Activated naive CD4-positive, alpha-beta T cell treated with anti-CD3 and anti-CD28 coated beads, Interleukin-2, amount 10 ng/mL, durations not matched to agents 7 days and 5 days (primary cell): ENCODE data around the gene ITPKA.
A peak's percentile ranks its signal among the peaks of the same experiment; 100 is the strongest.
"Not testable (repeated sequence)": the region's sequence is repeated elsewhere in the genome, so short reads cannot be mapped to it uniquely, and the experiment has no call there.

Experiments
- CTCF ChIA-PET: fragments of 350-600 bp; sonication (Branson Sonifier 250); formaldehyde crosslinking; loops from one replicate; lab custom pipeline; 2021; ENCODE audit warnings: antibody characterized with exemption; lab: Charles Lee
- DNase-seq: peaks from one replicate; pipeline ENCODE4 v3.0.0-alpha.2; 2020
- H3K27ac Mint-ChIP-seq: one replicate; pipeline ENCODE4 v1.8.0; 2021; ENCODE audit warnings: mild to moderate bottlenecking, moderate library complexity, mixed read lengths
- H3K27me3 Mint-ChIP-seq: one replicate; pipeline ENCODE4 v1.8.0; 2021; ENCODE audit warnings: mild to moderate bottlenecking, mixed read lengths
- H3K36me3 Mint-ChIP-seq: one replicate; pipeline ENCODE4 v1.8.0; 2021; ENCODE audit warnings: mixed read lengths
- H3K4me1 Mint-ChIP-seq: one replicate; pipeline ENCODE4 v1.8.0; 2021; ENCODE audit warnings: mixed read lengths
- H3K4me3 Mint-ChIP-seq: one replicate; pipeline ENCODE4 v1.8.0; 2021; ENCODE audit warnings: mild to moderate bottlenecking, moderate library complexity, mixed read lengths
- H3K9me3 Mint-ChIP-seq: one replicate; pipeline ENCODE4 v1.8.0; 2021; ENCODE audit warnings: mixed read lengths

Gene ITPKA

DNA sequence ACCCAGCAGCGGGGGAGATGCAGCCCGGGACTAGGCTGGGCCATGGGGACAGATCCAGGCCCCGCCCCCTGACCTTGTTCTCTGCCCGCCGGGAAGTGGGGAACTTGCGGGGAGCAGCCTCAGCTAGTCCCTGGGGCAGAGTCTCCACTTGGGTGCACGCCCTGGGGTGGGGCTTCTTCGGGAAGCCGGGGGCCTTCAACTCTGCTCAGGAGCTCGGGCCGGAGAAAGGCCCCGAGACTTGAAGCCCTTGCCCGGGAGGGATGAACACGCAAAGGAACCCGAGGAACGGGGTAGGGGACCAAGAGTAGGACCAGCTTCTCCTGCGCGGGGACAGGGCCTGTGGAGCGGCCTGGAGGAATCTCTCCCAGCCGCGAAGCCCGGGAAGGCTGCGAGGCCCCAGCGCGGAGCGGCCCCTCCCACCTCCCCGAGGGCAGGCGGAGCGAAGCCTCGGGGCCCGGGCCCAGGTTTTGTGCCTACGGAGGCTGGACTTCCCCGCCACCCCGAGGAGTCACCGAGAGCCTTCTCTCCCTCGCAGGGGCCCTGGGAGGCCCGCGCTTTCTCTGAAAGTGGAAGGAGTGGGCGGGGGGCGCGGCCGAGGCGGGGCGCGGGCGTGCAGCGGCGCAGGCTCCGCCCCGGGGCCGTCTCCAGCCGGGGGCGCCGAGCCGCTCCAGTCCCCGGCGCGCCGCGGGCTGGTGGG is at the start of gene ITPKA:
Gene ITPKA, plus strand, starts transcription at position 670 of the 697 bp plus-strand sequence. CDS start 54 bp downstream, outside the sequence.
- peak; percentile 83 for DNase-seq
- peaks cover 31% of the 10 kb centered on the region for H3K4me1 Mint-ChIP-seq
- no peaks in the 10 kb centered on the region for H3K36me3 Mint-ChIP-seq
- peak within 1 kb of the TSS; percentile 77 for H3K4me3 Mint-ChIP-seq
- peaks cover 79% of the 10 kb centered on the region for H3K27me3 Mint-ChIP-seq
- H3K27ac Mint-ChIP-seq, result no peak within 1 kb of the TSS
- no peaks in the 10 kb centered on the region for H3K9me3 Mint-ChIP-seq
- CTCF ChIA-PET, result interaction anchor here (1.6 to 2.7 kb wide), 2 partner anchors 10 to 28 kb away, joined by 4 to 7 read pairs; no protein-coding TSS in a partner anchor

GRCh38 chr15:41445399-41445798 is 48.3 kb upstream of the ITPKA start:
- Mint-ChIP-seq H3K27ac (peak overlapping the region; percentile 28), H3K27me3 (no peaks in the 10 kb centered on the region), H3K4me1 (peaks cover 26% of the 10 kb centered on the region), H3K4me3 (no peak overlapping the region), H3K9me3 (no peaks in the 10 kb centered on the region), H3K36me3 (peaks cover 17% of the 10 kb centered on the region)
- DNase-seq, result no peak
- CTCF ChIA-PET, result interaction anchor here (0.7 kb wide), 1 partner anchor 696 kb away, joined by 3 read pairs; no protein-coding TSS in a partner anchor

DNA sequence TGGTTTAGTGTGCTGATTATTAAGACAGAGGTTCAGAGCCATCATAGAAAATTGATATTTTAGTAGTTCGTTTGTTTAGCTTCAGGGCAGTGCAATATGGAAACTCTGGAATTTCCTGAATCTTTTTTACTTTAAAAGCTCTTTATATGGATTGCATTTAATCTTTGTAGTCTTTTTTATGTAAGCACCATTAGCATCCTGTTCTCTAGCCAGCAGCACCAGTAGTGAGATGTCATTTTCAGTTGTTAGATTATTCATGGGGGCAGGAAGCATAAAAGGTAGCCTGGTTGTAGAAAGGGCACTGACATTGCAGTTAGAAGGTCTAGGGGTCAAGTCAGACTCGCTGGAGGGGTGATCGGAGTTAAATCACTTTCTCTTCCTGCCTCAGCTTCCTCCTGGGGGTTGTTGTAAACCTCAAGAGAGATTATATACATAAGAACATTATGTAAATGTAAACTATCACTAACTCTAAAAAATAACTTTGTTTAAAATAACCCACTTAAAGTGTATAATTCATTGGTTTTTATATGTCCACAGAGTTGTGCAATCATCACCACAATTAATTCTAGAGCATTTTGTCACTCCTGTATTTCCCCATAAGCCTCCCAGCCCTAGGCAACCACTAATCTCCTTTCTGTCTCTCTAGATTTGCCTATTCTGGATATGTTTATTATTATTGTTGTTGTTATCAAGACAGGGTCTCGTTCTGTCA is 31.4 kb upstream of the ITPKA start:
- H3K4me3 Mint-ChIP-seq, result no peak overlapping the region
- no peak for DNase-seq
- H3K36me3 Mint-ChIP-seq, result peaks cover 36% of the 10 kb centered on the region
- H3K27ac Mint-ChIP-seq, result no peak overlapping the region
- CTCF ChIA-PET, result interaction anchor here (1.4 kb wide), 1 partner anchor 349 kb away, joined by 3 read pairs; no protein-coding TSS in a partner anchor
- H3K4me1 Mint-ChIP-seq, result no peaks in the 10 kb centered on the region
- no peaks in the 10 kb centered on the region for H3K27me3 Mint-ChIP-seq
- H3K9me3 Mint-ChIP-seq, result no peaks in the 10 kb centered on the region

DNA sequence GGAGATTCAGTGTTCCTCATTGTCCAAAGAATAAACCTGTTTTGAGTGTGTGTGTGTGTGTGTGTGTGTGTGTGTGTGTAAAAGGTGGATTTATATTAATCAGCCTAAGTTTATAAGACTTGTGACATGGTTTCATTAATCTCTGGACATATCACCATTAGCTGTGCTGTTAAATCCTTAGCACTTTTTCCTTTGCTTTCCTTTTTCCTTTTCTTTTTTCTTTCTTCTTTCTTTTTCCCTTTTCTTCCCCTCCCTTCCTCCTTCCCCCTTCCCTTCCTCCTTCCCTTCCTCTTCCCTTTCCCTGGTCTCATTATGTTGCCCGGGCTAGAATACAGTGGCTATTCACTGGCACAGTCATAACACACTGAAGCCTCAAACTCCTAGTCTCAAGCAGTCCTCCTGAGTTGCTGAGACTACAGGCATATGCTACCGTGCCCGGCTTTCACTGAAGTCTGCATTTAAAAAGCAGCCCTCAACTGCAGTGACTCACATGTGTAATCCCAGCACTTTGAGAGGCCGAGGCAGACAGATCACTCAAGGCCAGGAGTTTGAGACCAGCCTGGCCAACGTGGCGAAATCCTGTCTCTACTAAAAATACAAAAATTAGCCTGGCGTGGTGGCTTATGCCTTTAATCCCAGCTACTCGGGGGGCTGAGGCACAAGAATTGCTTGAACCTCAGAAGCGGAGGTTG is 28.6 kb upstream of the ITPKA start:
- H3K27ac Mint-ChIP-seq, result peak overlapping the region; percentile 9
- peaks cover 34% of the 10 kb centered on the region for H3K36me3 Mint-ChIP-seq

DNA sequence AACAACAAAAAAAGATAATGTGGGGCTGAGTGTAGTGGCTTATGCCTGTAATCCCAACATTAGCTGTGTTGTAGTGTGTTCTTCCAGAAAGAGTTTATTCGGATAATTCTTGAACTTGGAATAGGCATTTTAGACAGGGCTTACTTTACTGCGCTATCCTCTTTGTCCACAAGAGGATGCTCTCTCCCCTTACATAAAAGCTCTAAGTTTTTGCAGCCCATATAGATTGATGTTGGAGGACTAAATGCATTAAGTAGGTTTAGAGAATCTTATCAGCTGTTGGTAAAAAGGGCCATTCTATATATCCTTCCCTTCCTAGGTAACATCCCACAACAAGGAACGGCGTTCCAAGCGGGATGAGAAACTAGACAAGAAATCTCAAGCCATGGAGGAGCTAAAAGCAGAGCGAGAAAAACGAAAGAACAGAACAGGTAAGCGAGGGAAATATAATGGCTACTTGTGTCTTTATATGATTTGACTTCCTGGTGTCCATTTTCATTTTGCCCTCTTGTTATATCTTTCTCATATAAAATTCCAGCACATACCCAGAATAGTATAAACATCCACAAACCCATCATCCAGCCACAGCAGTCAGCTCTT is 27.8 kb upstream of the ITPKA start:
- H3K27me3 Mint-ChIP-seq, result no peaks in the 10 kb centered on the region
- CTCF ChIA-PET, result interaction anchor here (0.6 to 2.2 kb wide), 30 partner anchors 9 to 438 kb away, joined by 3 to 26 read pairs (median 4); partner anchors contain the start of genes ITPKA and MAPKBP1
- H3K4me3 Mint-ChIP-seq, result no peak overlapping the region
- no peaks in the 10 kb centered on the region for H3K4me1 Mint-ChIP-seq
- H3K27ac Mint-ChIP-seq, result no peak overlapping the region
- H3K9me3 Mint-ChIP-seq, result no peaks in the 10 kb centered on the region
- peak; percentile 49 for DNase-seq
- H3K36me3 Mint-ChIP-seq, result peaks cover 40% of the 10 kb centered on the region

More for the DNA sequence above, 28.6 kb upstream of the ITPKA start:
- Mint-ChIP-seq H3K4me1 (no peaks in the 10 kb centered on the region), H3K9me3 (no peaks in the 10 kb centered on the region), H3K4me3 (no peak overlapping the region), H3K27me3 (no peaks in the 10 kb centered on the region)
- CTCF ChIA-PET, result interaction anchor here (0.5 to 2.2 kb wide), 23 partner anchors 8 to 439 kb away, joined by 3 to 26 read pairs (median 4); partner anchors contain the start of genes ITPKA and MAPKBP1
- no peak for DNase-seq

DNA sequence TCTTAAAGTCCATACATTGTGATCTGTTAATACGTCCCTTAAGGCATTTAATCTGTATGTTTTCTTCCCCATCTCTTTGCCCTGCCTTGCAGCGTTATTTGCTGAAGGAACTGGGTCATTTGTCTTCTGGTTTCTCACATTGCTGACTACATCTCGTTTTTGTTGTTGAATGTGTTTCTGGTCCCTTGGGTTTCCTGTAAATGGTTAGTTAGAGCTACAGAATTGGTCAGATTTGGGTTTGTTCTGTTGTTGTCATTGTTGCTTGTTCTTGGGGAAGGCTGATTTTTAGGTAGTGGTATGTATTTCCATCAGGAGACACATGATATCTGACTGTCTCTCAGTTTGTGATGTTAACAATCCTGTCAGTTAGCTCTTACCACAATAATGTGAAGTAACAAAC is 27.0 kb upstream of the ITPKA start:
- Mint-ChIP-seq H3K36me3 (peaks cover 46% of the 10 kb centered on the region), H3K4me1 (no peaks in the 10 kb centered on the region), H3K4me3 (no peak overlapping the region), H3K9me3 (no peaks in the 10 kb centered on the region), H3K27ac (no peak overlapping the region), H3K27me3 (no peaks in the 10 kb centered on the region)
- DNase-seq, result no peak
- CTCF ChIA-PET, result interaction anchor here (0.7 to 2.2 kb wide), 17 partner anchors 9 to 438 kb away, joined by 3 to 26 read pairs (median 4); partner anchors contain the start of genes ITPKA and MAPKBP1

DNA sequence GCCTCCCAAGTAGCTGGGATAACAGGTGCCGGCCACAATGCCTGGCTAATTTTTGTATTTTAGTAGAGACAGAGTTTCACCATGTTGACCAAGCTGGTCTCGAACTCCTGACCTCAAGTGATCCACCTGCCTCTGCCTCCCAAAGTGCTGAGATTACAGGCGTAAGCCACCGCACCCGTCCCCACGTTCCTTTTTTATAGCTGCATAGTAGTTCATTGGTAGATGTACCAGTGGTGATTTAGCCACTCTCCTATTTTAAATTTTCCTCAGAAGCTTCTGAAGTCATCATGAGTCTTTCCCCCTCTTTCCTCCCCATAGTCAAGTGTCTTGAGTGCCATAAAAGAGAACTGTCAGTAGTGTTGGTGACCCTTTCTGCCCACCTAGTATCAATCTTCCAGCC is 24.0 kb upstream of the ITPKA start:
- not testable (repeated sequence) for H3K4me1 Mint-ChIP-seq, H3K27me3 Mint-ChIP-seq, H3K27ac Mint-ChIP-seq, DNase-seq, H3K9me3 Mint-ChIP-seq, H3K4me3 Mint-ChIP-seq
- peaks cover 46% of the 10 kb centered on the region for H3K36me3 Mint-ChIP-seq
- CTCF ChIA-PET, result interaction anchor here (1.0 kb wide), 1 partner anchor 37 kb away, joined by 3 read pairs; no protein-coding TSS in a partner anchor

DNA sequence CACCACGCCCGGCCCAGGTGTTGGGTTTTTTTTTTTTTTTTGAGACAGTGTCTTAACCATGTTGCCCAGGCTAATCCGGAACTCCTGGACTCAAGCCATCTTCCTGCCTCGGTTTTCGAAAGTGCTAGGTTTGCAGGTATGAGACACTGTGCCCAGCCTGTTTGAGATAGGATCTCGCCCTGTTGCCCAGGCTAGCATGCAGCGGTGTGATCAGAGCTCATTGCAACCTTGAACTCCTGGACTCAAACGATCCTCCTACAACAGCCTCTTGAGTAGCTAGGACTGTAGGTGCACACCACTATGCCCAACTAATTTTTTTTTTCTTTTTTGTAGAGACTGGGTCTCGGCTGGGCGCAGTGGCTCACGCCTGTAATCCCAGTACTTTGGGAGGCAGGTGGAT is 20.3 kb upstream of the ITPKA start:
- Mint-ChIP-seq H3K4me3 (no peak overlapping the region), H3K4me1 (no peaks in the 10 kb centered on the region), H3K9me3 (no peaks in the 10 kb centered on the region), H3K27me3 (no peaks in the 10 kb centered on the region), H3K36me3 (peaks cover 54% of the 10 kb centered on the region), H3K27ac (no peak overlapping the region)
- no peak for DNase-seq
- CTCF ChIA-PET, result no interaction called here

DNA sequence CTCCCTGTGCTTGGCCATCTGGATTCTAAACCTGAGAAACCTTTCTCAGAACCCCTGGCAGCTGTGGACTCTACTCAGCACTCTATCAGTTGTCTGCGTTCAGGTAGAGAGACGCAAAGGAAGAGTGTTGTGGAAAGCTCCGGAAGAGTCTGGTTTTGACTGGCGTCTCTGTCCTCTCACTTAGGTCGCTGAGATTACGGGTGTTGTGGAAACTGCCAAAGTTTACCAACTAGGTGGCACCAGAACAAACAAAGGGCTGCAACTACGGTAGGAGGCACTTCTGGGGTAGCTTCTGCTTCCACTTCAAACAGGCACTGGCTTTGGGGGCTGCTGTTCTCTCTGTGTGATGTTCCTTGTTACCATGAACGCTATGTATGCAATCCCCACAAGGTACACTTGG is 19.2 kb upstream of the ITPKA start:
- no peak overlapping the region for H3K4me3 Mint-ChIP-seq
- peaks cover 61% of the 10 kb centered on the region for H3K36me3 Mint-ChIP-seq
- no peaks in the 10 kb centered on the region for H3K27me3 Mint-ChIP-seq
- H3K4me1 Mint-ChIP-seq, result no peaks in the 10 kb centered on the region
- CTCF ChIA-PET, result interaction anchor here (0.6 kb wide), 1 partner anchor 196 kb away, joined by 3 read pairs; no protein-coding TSS in a partner anchor
- no peaks in the 10 kb centered on the region for H3K9me3 Mint-ChIP-seq
- no peak for DNase-seq
- no peak overlapping the region for H3K27ac Mint-ChIP-seq

DNA sequence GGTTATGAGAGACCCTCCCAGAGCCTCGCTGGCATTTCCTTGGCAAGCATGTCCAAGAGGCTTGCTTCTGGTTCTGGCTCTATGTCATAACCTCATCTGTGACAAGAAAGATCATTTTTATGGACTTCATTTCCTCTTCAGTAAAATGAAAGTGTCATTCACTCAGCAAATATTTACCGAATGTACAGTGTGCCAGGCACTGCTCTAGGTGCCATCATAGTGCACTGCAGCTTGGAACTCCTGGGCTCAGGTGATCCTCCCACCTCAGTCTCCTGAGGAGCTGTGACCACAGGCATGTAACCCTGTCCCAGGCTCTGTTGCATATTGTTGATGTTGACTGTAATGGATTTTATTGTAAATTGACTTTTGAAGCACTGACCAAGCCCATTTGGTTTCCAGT is 18.7 kb upstream of the ITPKA start:
- no peaks in the 10 kb centered on the region for H3K27me3 Mint-ChIP-seq
- H3K36me3 Mint-ChIP-seq, result peaks cover 59% of the 10 kb centered on the region
- DNase-seq, result no peak
- no peak overlapping the region for H3K27ac Mint-ChIP-seq
- CTCF ChIA-PET, result interaction anchor here (0.9 to 2.4 kb wide), 2 partner anchors 9 to 11 kb away, joined by 4 to 15 read pairs; no protein-coding TSS in a partner anchor
- H3K4me3 Mint-ChIP-seq, result no peak overlapping the region
- no peaks in the 10 kb centered on the region for H3K4me1 Mint-ChIP-seq
- H3K9me3 Mint-ChIP-seq, result no peaks in the 10 kb centered on the region

- Mint-ChIP-seq H3K27ac (no peak overlapping the region), H3K27me3 (no peaks in the 10 kb centered on the region), H3K4me3 (no peak overlapping the region), H3K36me3 (peaks cover 61% of the 10 kb centered on the region), H3K4me1 (no peaks in the 10 kb centered on the region), H3K9me3 (no peaks in the 10 kb centered on the region)
- CTCF ChIA-PET, result interaction anchor here (2.4 kb wide), 1 partner anchor 10 kb away, joined by 15 read pairs; no protein-coding TSS in a partner anchor
- DNase-seq, result no peak
These were observed 17.1 kb upstream of the ITPKA start for GRCh38 chr15:41476416-41477048.

GRCh38 chr15:41480396-41481140 is 13.1 kb upstream of the ITPKA start:
- Mint-ChIP-seq H3K9me3 (no peaks in the 10 kb centered on the region), H3K36me3 (peaks cover 56% of the 10 kb centered on the region), H3K27me3 (no peaks in the 10 kb centered on the region), H3K4me3 (no peak overlapping the region), H3K27ac (no peak overlapping the region), H3K4me1 (peaks cover 17% of the 10 kb centered on the region)
- no peak for DNase-seq
- CTCF ChIA-PET, result interaction anchor here (1.2 kb wide), 1 partner anchor 26 kb away, joined by 3 read pairs; no protein-coding TSS in a partner anchor
